Activated T-cell treated with anti-CD3 and anti-CD28 coated beads, Interleukin-2, amount 50 U/mL, for 48 hours (primary cell): ENCODE data around the gene DLX3.
A peak's percentile ranks its signal among the peaks of the same experiment; 100 is the strongest.

Experiments
- DNase-seq, 2 experiments: peaks; one replicate each; pipeline ENCODE4 v3.0.0-alpha.2; 2020

Gene DLX3

DNA sequence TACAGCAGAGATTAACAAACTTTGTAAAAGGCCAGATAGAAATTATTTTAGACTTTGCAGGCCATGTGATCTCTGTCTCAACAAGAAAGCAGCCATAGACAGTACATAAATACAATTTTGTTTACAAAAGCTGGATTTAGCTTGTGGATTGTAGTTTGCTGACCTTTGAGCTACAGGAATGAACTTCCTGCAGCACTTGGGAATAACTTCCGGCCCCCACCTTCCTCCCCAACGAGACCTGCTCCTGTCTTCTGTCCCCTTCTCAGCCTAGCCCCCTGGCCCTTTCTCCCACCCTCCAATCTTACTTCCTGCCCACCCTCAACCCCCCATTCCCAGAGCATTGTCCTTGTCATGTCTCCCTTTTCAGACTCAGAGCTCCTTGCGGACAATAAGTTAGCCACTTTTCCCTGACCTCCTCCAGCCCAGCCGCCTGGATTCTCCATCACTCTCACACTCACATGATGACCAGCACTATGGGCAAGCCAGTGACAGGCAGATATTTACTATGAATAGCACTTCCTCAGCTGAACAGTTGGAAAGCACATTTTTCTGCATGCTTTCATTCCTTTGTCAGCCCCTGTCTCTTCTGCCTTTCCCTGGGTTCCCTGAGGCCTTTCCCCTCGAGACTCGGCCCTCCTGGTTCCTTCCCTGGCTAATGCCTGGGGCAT lies 27.6 kb upstream of the DLX3 start:
- no peak for DNase-seq

DNA sequence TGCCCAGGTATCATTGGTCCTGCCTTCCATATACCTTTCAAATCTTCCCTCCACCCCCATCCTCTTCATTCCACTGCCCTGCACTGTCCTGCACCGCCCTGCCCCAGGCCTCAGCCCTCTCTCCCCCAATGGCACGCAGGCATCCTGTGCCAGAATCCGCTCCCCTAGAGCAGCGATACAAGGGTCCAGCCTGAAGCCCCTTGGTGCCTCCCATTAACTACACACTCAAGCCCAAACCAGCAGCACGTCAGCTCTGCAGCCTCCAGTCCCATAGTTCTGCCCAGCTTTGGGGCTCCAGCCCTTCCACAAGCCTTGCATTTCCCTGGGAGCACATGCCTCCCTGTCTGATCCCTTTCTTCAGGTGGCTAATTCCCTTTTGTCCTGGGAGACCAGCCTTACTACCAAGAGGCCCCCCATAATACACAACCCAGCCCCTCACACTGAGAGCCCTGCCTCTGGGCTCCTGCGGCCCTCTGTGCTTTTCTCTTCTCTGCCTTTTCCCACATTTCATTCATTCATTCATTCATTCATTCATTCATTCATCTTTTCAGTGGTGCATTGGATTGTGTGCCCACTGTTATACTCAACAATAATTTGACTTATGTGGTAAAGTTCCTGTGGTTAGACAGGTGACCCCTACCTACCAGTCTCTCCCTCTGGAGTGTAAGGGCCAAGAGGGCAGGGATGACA lies 26.8 kb upstream of the DLX3 start:
- DNase-seq = no peak

DNA sequence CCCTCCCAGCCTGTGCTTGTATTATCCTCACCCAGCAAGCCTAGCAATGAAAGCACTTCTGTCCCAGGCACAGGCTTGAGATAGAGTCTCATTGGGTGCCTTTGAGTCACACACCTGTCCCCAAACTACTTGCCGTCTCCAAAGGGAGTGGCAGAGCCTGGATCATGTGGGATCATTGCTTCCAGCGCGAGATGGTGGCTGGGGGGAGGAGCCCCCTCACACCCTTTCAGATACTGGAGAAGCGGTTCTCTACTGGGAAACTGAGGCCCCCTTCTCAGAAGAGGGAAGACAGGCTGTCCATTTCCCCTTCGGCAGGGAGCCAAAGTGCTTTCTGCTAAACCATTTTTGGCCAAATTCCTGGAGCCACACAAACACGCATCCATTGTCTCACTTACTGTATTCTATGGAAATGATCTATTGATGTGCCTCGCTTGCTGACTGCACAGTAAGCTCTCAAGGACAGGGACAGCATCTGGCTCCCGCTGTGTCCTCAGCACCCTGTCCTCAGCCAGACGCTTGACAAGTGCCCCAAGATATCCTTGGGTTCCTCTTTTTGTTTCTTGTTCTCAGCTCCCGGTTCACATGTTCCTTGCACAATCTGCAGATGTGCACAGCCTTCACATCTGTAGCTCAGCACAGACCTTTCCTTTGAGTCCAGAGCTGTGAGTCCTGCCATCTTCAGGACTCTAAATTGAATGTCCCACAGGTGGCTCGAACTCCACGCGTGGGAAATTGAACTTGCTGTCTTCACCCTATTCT lies 26.0 kb upstream of the DLX3 start:
- DNase-seq = no peak

DNA sequence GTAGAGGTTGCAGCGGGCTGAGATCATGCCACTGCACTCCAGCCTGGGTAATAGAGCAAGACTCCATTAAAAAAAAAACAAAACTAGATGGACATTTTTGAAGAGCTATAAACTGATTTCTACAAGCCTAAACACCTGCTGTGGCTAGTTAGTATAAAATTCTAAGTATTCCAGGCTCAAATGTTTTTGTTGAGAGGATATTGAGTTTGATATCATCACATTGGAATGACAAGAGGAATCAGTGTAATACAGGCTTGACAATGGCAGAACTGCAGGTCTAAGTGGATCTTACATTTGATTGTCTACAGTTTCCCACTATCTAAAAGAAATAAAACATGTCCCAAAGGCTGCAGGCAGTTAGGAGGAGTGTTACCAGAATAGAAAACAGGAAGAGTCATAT lies 23.9 kb upstream of the DLX3 start:
- DNase-seq = no peak

DNA sequence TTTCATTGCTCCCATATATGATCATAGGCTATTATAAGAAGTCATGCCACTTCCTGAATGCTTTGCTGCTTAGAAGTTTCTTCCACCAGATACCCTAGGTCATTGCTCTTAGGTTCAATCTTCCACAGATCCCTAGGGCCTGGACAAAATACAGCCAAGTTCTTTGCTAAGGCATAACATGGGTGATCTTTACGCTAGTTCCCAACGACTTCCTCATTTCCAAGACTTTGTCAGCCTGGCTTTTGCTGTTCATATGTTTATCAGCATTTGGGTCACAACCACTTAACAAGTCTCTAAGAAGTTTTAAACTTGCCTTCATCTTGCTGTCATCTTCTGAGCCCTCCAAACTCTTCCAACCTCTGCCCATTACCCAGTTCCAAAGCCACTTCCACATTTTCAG lies 20.1 kb upstream of the DLX3 start:
- no peak for DNase-seq

DNA sequence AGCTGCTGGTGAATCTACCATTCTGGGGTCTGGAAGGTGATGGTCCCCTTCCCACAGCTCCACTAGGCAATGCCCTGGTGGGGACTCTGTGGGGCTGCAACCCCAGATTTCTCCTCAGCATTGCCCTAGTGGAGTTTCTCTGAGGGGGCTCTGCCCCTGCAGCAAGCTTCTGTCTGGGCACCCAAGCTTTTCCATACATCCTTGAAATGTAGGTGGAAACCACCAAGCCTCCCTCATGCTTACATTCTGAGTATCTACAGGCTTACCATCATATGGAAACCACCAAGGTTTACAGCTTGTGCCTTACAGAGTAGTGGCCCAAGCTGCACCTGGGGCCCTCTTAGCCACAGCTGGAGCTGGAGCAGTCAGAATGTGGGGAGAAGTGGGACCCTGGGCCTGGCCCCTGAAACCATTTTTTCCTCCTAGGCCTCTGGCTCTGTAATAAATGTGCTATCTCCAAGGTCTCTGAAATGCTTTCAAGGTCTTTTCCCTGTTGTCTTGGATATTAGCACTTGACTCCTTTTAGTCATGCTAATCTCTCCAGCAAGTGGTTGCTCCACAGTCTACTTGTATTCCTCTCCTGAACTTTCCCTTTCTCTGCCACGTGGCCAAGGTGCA lies 19.6 kb upstream of the DLX3 start:
- no peak for DNase-seq

DNA sequence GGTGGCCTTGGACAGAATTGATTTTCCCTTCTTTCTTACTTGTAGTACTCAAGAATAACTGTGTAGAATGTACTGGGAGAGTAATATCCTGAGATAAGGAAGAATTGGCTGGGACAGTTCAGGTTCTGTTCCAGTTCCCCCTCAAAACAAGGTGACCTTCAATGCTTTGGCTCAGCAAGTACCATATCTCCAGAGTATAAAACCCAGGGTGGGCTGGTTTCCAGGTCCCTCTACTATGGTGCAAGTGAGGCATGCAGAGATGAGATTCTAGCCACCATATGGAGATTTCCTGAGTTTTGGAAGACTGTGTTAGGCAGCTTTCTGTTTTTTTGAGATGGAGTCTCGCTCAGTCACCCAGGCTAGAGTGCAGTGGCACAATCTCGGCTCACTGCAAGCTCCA lies 18.1 kb upstream of the DLX3 start:
- no peak for DNase-seq

DNA sequence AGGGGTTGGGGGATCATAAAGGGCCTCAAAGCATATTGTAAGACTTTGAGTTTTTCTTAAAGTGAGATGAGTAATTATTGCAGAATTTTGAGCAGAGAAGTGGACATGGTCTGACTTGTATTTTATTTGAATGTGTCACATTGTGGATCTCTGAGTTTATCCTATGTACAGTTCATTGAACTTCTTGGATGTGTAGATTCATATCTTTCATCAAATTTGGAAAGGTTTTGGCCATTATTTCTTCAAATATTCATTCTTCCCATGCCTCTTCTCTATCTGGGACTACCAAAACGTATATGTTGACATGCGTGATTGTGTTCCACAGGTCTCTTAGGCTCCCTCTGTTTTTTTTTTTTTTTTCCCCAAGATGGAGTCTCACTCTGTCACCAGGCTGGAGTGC lies 14.3 kb upstream of the DLX3 start:
- DNase-seq = no peak

DNA sequence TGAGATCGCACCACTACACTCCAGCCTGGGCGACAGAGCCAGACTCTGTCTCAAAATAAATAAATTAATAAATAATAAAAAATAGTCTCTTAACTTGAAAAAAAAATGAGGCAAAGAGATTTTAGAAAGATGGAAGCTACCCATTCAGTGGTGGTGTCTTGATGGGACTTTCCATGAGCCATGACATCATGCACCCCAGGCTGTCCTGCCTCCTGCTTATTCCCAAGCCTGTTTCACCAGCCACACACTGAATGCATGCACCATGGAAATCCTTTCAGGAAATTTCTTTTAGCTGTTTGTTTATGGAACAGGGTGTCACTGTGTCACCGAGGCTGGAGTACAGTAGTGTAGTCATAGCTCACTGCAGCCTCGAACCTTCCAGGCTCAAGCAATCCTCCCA lies 8.9 kb upstream of the DLX3 start:
- DNase-seq = no peak

DNA sequence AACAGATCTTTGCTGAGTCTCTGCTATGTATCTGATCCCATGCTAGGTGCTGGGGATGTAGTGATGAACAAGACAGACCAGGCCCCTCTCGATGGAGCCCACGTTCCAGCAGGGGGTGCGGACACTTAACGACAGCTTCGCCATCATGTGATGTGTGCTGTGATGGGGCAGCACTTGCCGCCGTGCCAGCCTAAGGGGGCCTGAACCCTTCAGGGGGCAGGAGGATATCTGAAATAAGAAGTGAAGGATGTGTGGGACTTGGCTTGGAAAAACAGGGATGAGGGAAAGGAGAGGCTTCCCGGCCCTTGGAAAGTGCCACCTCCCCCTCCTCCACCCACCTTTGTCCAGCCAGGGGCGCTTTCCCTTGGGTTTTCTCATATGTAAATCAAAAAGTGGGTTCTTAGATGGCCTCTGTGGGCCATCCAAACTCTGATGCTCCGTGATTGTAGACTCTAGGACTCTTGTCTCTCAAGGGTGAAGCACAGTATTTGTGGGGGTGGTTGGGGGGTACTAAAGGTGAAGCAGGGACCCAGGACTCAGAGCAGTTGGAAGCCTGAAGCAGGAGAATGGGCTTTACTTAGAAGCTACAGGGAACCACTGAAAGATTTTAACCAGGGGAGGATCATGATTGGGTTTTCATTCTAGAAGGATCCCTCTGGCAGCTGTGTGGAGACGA lies 4.0 kb upstream of the DLX3 start:
- DNase-seq = no peak

DNA sequence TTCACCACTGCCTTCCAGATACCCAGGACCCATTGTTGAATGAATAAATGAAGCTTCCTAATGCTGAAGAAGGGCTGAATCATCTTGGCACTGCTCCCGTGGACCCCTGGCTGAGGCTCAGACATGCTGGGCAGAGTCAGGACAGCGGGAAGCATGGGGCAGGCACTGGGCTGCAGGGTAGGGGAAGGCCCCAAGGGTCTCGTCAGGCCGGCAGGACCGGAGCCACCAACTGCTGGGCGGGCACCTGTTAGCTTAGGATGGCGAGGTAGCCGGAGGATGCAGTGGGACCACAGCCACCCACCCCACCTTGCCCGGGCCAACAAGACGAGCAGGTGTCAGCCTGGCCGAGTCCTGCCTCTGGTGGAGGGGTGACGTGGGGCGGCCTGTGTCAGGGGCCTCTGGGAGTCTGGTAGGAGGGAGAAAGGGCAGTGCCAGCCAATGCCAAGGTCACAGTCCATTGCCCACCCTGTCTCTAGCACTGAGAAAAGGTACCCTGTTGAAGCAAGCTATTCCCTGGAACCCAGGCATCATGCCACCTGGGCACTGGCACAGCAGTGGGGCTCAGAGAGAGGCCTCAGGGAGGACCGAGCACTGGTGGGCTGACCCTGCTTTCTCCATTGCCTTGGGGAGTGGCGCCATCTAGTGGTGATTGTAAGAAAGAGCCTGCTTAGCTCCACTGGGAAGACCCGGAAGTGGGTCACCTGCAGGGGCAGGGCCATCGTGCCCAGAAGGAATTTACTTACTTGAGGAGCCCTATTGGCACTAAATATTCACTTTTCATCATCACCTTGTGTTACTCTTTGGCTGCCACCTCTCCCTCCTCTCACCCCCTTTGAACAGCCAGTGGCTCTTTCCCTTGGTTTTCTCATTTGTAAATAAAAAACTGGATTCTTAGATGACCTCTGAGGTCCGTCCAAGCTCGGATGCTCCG lies 3.0 kb upstream of the DLX3 start:
- peak; percentile 89 to 91 for DNase-seq

DNA sequence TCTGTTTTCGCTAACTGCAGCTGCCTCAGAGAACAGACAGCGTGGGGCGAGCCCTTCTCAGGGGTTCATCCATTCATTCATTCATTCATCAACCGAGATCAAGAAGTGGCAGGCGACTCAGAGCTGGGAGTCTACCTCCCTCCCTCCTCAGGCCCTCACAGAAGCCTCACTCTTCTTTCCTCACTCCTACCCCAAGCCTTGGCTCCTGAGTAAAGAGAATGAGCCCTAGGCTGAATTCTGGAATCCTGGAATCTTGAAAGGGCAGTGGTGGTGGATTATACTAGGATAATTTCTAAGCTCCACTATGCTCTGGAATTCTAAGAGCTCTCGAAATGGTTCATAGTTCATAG lies 2.3 kb upstream of the DLX3 start:
- DNase-seq = peak in 1 of 2 experiments; percentile 17

DNA sequence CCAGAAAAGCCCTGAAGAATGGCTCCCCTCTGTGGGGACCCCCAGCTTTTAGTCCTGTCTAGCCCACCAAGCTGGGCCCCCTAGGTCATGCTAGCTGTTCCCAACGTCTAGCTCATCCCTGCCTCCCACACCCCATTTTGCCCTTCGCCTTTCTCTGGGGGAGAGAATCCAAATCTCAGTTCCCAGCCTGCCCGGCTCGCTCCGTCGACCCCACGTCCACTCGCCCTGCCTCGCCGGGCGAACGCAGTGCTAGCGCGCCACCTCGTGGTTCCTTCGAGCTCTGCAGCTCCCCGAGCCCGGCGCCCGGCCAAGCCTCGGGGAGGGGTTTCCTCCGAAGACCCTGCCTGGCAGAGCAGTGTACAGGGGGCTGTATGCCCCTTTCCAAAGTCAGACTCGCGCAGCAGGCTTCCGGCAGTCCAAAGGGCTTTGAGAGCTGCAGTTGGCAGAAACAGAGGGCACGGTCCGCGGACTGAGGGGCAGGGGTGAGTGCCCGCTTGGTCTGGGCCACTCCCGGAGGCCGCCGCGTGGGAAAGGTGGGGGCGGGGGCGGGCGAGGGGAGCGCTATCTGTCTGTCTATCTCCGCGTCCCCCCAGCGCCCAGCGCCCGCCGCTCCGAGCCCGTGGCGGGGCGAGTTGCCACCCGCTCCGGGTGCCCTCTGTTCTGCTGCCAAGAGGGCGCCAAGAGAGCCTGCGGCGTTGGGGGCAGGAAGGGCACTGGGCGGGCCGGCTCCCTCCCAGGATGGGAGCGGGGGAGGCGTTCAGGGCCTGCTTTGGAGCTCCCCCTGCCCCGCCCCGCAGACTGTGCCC lies 1.7 kb upstream of the DLX3 start:
- DNase-seq = peak; percentile 80 to 83

DNA sequence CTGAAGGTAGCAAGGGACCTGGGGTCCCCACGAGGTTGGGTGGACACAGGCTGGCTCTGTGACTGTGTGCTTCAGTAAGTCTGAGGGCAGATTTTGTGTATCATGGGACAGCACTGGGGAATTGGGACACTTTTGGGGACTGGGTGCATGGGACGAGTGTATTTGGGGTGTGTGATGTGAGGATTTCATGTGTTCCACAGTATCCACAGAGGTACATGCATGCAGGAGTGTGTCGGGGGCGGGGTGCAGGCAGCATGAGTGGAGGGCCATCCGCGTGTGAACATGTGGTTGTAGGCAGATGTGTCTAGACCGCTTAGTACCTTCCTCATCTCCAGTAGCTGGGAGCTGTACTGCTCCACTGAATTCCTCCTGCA lies 1.1 kb upstream of the DLX3 start:
- peak in 1 of 2 experiments; percentile 31 for DNase-seq

DNA sequence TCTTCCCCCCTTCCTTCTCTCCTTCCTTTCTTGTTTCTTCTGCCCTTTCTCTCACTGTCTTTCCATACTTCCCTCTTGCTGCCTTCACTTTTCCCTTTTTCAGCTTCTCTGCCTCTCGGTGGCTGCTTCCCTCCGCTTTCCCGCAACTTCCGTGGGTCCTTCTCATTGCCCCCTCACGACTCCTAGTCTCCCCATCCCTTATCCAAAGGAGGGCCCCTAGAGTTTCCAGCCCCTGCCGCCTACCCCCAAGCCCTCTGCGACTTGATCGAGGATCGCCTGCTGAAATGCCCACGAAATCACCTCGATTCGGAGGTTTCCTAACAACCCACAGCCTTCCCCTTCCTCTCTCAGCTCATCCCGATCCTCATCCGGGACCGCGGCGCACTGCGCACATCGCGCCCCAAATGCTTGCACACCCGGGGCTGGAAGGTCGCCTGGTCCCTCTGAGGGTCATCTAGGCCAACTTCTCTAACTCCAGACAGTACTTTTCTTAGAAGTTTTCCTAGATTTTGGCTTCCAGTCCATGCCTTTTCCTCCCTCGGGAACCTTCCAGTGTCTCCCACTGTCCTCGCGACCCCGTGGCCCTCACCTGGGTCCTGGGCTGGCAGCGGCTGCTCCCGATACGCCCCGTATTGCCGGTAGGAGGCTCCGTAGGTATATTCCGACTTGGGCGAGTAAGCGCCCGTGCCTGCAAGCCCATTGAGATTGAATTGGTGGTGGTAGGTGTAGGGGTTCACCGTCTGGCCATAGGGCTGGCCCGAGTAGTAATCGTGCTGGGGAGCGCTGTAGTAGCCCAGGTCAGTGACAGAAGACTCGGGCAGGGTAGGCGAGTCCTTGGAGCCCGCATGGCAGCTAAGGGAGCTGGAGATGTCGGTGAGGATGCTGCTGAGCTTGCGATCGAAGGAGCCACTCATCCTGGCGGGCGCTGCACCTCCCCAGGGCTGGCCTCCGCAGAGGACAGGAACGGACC lies 654 bp downstream of the DLX3 start:
- peak; percentile 49 to 58 for DNase-seq

DNA sequence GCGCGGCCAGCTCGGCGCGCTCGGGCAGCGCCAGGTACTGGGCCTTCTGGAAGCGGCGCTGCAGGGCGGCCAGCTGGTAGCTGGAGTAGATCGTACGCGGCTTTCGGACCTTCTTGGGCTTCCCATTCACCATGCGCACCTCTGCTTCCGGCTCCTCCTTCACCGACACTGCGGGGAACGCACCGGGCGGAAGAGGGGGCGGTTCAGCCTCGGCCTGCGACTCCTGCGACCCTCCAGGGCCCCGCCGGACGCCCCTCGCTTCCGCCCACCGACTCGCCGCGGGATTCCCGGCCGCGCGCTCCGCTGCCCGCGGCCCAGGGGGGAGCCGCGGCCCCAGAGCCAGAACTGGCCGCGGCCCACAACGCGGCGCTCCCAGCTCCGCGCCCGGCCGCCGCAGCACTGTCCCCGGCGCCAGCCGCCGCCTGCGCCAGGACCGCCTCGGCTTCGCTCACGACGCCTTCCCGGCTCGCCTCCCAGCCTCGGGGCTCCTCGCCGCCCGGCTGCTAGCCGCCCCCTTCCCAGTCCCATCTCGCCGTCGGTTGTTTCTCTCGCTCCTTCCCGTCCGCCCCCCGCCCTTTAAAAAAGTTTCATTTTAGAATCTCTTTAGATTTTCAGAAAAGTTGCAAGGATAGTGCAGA lies 1.5 kb downstream of the DLX3 start:
- peak; percentile 43 to 55 for DNase-seq

DNA sequence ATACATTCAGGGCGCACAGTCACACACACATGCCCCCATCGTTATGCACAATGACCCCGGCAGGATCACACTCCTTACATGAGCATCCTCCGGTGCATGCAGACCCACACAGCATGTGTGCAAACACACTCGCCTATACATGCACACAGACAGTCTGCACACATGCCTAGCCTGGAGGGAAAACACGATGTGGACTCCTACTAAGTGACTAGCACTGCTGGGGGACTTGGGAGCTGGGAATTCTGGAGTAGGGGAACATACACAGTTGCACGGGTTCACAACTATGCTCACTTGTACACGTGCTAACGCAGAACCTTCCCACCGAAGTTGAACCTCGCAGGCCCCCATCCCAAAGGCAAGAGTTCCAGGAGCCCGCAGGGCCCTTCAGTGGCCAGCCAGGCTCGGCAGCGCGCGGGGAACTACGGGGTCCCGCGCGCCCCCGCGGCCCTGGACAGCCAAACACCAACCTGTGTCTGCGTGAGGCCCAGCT lies 2.0 kb downstream of the DLX3 start:
- DNase-seq = peak; percentile 29

DNA sequence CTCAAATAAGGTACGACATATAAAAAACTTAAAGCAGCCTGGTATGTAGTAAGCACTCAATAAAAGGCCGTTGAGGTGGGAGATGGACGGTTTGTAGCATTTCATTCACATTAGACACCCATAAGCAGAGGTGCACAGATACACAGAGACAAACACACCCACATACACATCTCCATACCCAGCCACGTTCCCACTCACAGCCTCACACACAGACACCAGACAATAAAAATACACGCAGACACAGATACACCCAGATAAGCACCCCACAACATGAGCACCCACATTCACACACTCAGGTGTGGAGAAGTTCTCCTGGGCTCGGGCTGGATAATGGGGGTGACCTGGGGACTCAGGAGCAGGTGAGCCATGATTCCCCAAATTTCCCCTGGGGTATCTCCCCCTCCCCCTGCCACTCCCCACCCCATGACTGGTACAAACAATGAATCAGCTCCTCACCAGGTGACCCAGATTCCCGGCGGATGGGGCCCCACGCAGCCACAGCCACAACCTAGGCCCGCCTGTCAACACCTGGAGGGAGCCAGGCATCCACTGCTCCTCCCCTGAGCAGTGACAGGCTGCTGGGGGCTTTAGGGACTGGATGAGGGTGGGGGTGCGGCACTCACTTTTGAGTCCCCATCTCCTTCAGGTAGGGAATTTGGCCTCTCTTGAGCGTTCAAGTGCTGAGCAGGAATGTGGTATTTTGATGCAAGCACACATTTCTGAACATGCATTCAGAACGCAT lies 2.7 kb downstream of the DLX3 start:
- DNase-seq = peak in 1 of 2 experiments; percentile 10
